DMS79 treated with DMSO at 0.1 percent for 48 hours (cell line): ENCODE data around the gene MAD1L1.

Source experiments
- DNase-seq: peaks from one replicate; lab custom pipeline; 2025; lab: John Stamatoyannopoulos, UW

Gene MAD1L1

GRCh38 chr7:2104716-2105115 lies 128.0 kb downstream of the MAD1L1 start:
- DNase-seq: no peak

GRCh38 chr7:2104107-2104710 lies 128.5 kb downstream of the MAD1L1 start:
- DNase-seq: no peak

GRCh38 chr7:2103071-2103898 lies 129.5 kb downstream of the MAD1L1 start:
- no peak for DNase-seq

- no peak for DNase-seq
Observed at GRCh38 chr7:2102375-2102723, 130.4 kb downstream of the MAD1L1 start.

GRCh38 chr7:2101630-2102374 lies 130.9 kb downstream of the MAD1L1 start:
- DNase-seq: no peak

GRCh38 chr7:2100278-2101208 lies 132.2 kb downstream of the MAD1L1 start:
- no peak for DNase-seq

- DNase-seq: no peak
Observed at GRCh38 chr7:2099048-2099957, 133.4 kb downstream of the MAD1L1 start.

GRCh38 chr7:2098496-2098895 lies 134.2 kb downstream of the MAD1L1 start:
- no peak for DNase-seq

- DNase-seq: no peak
Observed at GRCh38 chr7:2098056-2098455, 134.7 kb downstream of the MAD1L1 start.

GRCh38 chr7:2097492-2097891 lies 135.3 kb downstream of the MAD1L1 start:
- DNase-seq: no peak

GRCh38 chr7:2096692-2097387 lies 135.9 kb downstream of the MAD1L1 start:
- no peak for DNase-seq

GRCh38 chr7:2095436-2095835 lies 137.3 kb downstream of the MAD1L1 start:
- no peak for DNase-seq

- no peak for DNase-seq
Observed at GRCh38 chr7:2094454-2095045, 138.2 kb downstream of the MAD1L1 start.

- no peak for DNase-seq
Observed at GRCh38 chr7:2093843-2094220, 138.9 kb downstream of the MAD1L1 start.

- DNase-seq: no peak
Observed at GRCh38 chr7:2093215-2093842, 139.4 kb downstream of the MAD1L1 start.

- no peak for DNase-seq
Observed at GRCh38 chr7:2092279-2092678, 140.5 kb downstream of the MAD1L1 start.

- DNase-seq: no peak
Observed at GRCh38 chr7:2090526-2091520, 141.9 kb downstream of the MAD1L1 start.

- DNase-seq: no peak
Observed at GRCh38 chr7:2088801-2089200, 143.9 kb downstream of the MAD1L1 start.
